SK-N-SH (cell line): ENCODE measurements around the gene WFDC12. TPM values are rescaled to one million over a fixed set of nuclear protein-coding genes. Genes with fewer than 3 reads are reported as not detected.

Experiments used
- CTCF ChIA-PET: fragments of 300-600, 350-600 bp; formaldehyde crosslinking; extraction: SDS; loops from one replicate; lab custom pipeline; 2021; lab: Yijun Ruan, JAX
- POLR2A ChIA-PET: fragments of 350-600 bp; sonication (Branson Sonifier 250); formaldehyde crosslinking; extraction: SDS; loops from one replicate; lab custom pipeline; 2020; ENCODE audit warnings: antibody characterized with exemption, inconsistent platforms; lab: Yijun Ruan, JAX
- DNase-seq: peaks from one replicate; pipeline ENCODE4 v3.0.0; 2012
- H2AFZ ChIP-seq: fragments of 200-600 bp; sonication (generic); 2 replicates; pipeline ENCODE4 v1.8.1; 2016; ENCODE audit warnings: antibody characterized with exemption, mild to moderate bottlenecking, low read depth
- H3F3A ChIP-seq: fragments of 200-600 bp; sonication (generic); replicated peaks from 2 replicates; pipeline ENCODE3; 2016; ENCODE audit warnings: antibody characterized with exemption, mild to moderate bottlenecking; ENCODE audit not compliant: insufficient read depth
- H3K27ac ChIP-seq, 2 experiments: fragments of 200-500 bp in 1 of 2; fragments of 200-600 bp in 1 of 2; sonication (Bioruptor generic) in 1 of 2; sonication (generic), shearing (Covaris generic) in 1 of 2; 2 replicates each; pipeline versions ENCODE4 v1.5.1 to v1.6.1; 2014 to 2016; ENCODE audit warnings: low read depth in 2 of 2, inconsistent platforms in 1 of 2, low read length in 1 of 2, mild to moderate bottlenecking in 1 of 2, mixed read lengths in 1 of 2
- H3K27me3 ChIP-seq: fragments of 200-600 bp; sonication (generic), shearing (Covaris generic); 2 replicates; pipeline ENCODE4 v1.6.1; 2016; ENCODE audit warnings: mixed run types; ENCODE audit not compliant: insufficient read depth
- H3K36me3 ChIP-seq, 2 experiments: fragments of 200-500 bp in 1 of 2; fragments of 200-600 bp in 1 of 2; sonication (Bioruptor generic) in 1 of 2; sonication (generic) in 1 of 2; replicated peaks in 1 of 2; 2 replicates each; pipeline versions ENCODE3 to v1.5.1; 2014 to 2016; ENCODE audit warnings: low read length in 1 of 2, mild to moderate bottlenecking in 1 of 2; ENCODE audit not compliant: insufficient read depth in 2 of 2, control insufficient read depth in 1 of 2
- H3K4me1 ChIP-seq, 2 experiments: fragments of 200-500 bp in 1 of 2; fragments of 200-600 bp in 1 of 2; sonication (Bioruptor generic) in 1 of 2; sonication (generic), shearing (Covaris generic) in 1 of 2; 2 replicates each; pipeline versions ENCODE4 v1.5.1 to v1.6.1; 2014 to 2016; ENCODE audit warnings: low read depth in 1 of 2, low read length in 1 of 2, mixed run types in 1 of 2; ENCODE audit not compliant: insufficient read depth in 2 of 2, control insufficient read depth in 1 of 2
- H3K4me2 ChIP-seq: fragments of 200-600 bp; sonication (generic), shearing (Covaris generic); 2 replicates; pipeline ENCODE4 v1.6.1; 2017; ENCODE audit warnings: mixed run types
- H3K4me3 ChIP-seq, 2 experiments: fragments of 200-500 bp in 1 of 2; fragments of 200-600 bp in 1 of 2; sonication (Bioruptor generic) in 1 of 2; sonication (generic), shearing (Covaris generic) in 1 of 2; 2 replicates each; pipeline versions ENCODE4 v1.5.1 to v1.8.1; 2014 to 2016; ENCODE audit warnings: low read depth in 2 of 2, inconsistent platforms in 1 of 2, low read length in 1 of 2, mild to moderate bottlenecking in 1 of 2, mixed read lengths in 1 of 2, moderate library complexity in 1 of 2
- H3K79me2 ChIP-seq: fragments of 200-600 bp; sonication (generic); 2 replicates; pipeline ENCODE4 v1.8.1; 2017; ENCODE audit warnings: mild to moderate bottlenecking; ENCODE audit not compliant: insufficient read depth
- H3K9ac ChIP-seq: fragments of 200-600 bp; sonication (generic); 2 replicates; pipeline ENCODE4 v1.6.1; 2017; ENCODE audit warnings: mixed run types
- H3K9me2 ChIP-seq: fragments of 200-600 bp; sonication (generic); 2 replicates; pipeline ENCODE4 v1.6.1; 2017; ENCODE audit warnings: mixed run types
- H3K9me3 ChIP-seq: fragments of 200-600 bp; sonication (generic); 2 replicates; pipeline ENCODE4 v1.6.1; 2017; ENCODE audit warnings: mixed run types, mild to moderate bottlenecking, moderate library complexity
- H4K20me1 ChIP-seq: fragments of 200-600 bp; sonication (generic); 2 replicates; pipeline ENCODE4 v1.6.1; 2017; ENCODE audit warnings: mild to moderate bottlenecking, mixed run types; ENCODE audit not compliant: insufficient read depth
- CHD2 ChIP-seq: fragments of 150-350 bp; IDR thresholded peaks from 2 replicates; pipeline ENCODE4 v1.6.1; 2018; ENCODE audit warnings: low read length; ENCODE audit not compliant: partially characterized antibody
- EZH2phosphoT487 ChIP-seq: fragments of 200-600 bp; sonication (generic); IDR thresholded peaks from 2 replicates; pipeline ENCODE4 v1.6.1; 2017; ENCODE audit warnings: low read depth, mixed run types, mild to moderate bottlenecking, antibody characterized with exemption, moderate library complexity, borderline replicate concordance
- FOSL2 ChIP-seq: IDR thresholded peaks from 2 replicates; pipeline ENCODE4 v1.4.0; 2012; ENCODE audit warnings: low read depth, mild to moderate bottlenecking, moderate library complexity, borderline replicate concordance
- FOXM1 ChIP-seq: IDR thresholded peaks from 2 replicates; pipeline ENCODE4 v1.4.0; 2012; ENCODE audit warnings: low read depth, mild to moderate bottlenecking
- GABPA ChIP-seq: IDR thresholded peaks from 2 replicates; pipeline ENCODE4 v1.4.0; 2012; ENCODE audit warnings: low read depth, mild to moderate bottlenecking
- GATA2 ChIP-seq: sonication (generic); formaldehyde crosslinking; IDR thresholded peaks from 2 replicates; pipeline ENCODE4 v1.5.0; 2020; ENCODE audit warnings: mild to moderate bottlenecking, missing genetic modification reagents
- MAX ChIP-seq: IDR thresholded peaks from 2 replicates; pipeline ENCODE4 v1.4.0; 2012; ENCODE audit warnings: low read depth
- NFIC ChIP-seq: IDR thresholded peaks from 2 replicates; pipeline ENCODE4 v1.4.0; 2012; ENCODE audit warnings: borderline replicate concordance
- NRF1 ChIP-seq: IDR thresholded peaks from 2 replicates; pipeline ENCODE4 v1.6.1; 2012; ENCODE audit warnings: low read depth, mild to moderate bottlenecking, low read length
- PBX3 ChIP-seq: IDR thresholded peaks from 2 replicates; pipeline ENCODE4; 2012
- SIN3A ChIP-seq: IDR thresholded peaks from 2 replicates; pipeline ENCODE4 v1.6.1; 2012; ENCODE audit warnings: low read depth, mild to moderate bottlenecking, low read length, moderate library complexity, borderline replicate concordance
- SMC3 ChIP-seq: IDR thresholded peaks from 2 replicates; pipeline ENCODE4 v1.6.1; 2012; ENCODE audit warnings: low read depth, low read length, improper control_type of control experiment
- TAF1 ChIP-seq: IDR thresholded peaks from 2 replicates; pipeline ENCODE4 v1.6.1; 2012; ENCODE audit warnings: low read depth, mild to moderate bottlenecking, low read length, moderate library complexity, borderline replicate concordance
- TCF12 ChIP-seq: IDR thresholded peaks from 2 replicates; pipeline ENCODE4 v1.4.0; 2012
- USF1 ChIP-seq: IDR thresholded peaks from 2 replicates; pipeline ENCODE4 v1.4.0; 2012; ENCODE audit warnings: low read depth, borderline replicate concordance
- YY1 ChIP-seq: IDR thresholded peaks from 2 replicates; pipeline ENCODE4 v1.4.0; 2012; ENCODE audit warnings: low read depth, mild to moderate bottlenecking
- WGBS: methylation state at CpG from one replicate; pipeline ENCODE4 v1.1.6; 2017; ENCODE audit warnings: low lambda C conversion rate; 5-methylcytosine and 5-hydroxymethylcytosine counted together
- polyA plus RNA-seq, 3 experiments: library from polyadenylated mRNA; depleted of rRNA; stranded (reverse); fragments of >200 nt; gene quantifications; 2 replicates each; pipeline ENCODE4 v1.2.3, GENCODE V29; 2012
- TF ChIP-seq, protein P1 (sequence below): IDR thresholded peaks from 2 replicates; pipeline ENCODE4 v1.6.1; 2012; ENCODE audit warnings: mild to moderate bottlenecking, low read depth, low read length, moderate library complexity

Gene WFDC12
- polyA plus RNA-seq, 1 of the 3 experiments (the other 2 are of a cell fraction) = not detected

- TF ChIP-seq USF1 (no peak), SIN3A (no peak), NRF1 (no peak), YY1 (no peak), TAF1 (no peak), FOSL2 (no peak)
- TF ChIP-seq, protein P1, sequence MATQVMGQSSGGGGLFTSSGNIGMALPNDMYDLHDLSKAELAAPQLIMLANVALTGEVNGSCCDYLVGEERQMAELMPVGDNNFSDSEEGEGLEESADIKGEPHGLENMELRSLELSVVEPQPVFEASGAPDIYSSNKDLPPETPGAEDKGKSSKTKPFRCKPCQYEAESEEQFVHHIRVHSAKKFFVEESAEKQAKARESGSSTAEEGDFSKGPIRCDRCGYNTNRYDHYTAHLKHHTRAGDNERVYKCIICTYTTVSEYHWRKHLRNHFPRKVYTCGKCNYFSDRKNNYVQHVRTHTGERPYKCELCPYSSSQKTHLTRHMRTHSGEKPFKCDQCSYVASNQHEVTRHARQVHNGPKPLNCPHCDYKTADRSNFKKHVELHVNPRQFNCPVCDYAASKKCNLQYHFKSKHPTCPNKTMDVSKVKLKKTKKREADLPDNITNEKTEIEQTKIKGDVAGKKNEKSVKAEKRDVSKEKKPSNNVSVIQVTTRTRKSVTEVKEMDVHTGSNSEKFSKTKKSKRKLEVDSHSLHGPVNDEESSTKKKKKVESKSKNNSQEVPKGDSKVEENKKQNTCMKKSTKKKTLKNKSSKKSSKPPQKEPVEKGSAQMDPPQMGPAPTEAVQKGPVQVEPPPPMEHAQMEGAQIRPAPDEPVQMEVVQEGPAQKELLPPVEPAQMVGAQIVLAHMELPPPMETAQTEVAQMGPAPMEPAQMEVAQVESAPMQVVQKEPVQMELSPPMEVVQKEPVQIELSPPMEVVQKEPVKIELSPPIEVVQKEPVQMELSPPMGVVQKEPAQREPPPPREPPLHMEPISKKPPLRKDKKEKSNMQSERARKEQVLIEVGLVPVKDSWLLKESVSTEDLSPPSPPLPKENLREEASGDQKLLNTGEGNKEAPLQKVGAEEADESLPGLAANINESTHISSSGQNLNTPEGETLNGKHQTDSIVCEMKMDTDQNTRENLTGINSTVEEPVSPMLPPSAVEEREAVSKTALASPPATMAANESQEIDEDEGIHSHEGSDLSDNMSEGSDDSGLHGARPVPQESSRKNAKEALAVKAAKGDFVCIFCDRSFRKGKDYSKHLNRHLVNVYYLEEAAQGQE = no peak
These were observed 9.5 kb downstream of the WFDC12 start, which contains the start of gene WFDC5 (continued) for GRCh38 chr20:45114465-45115385.

- H3K27me3 ChIP-seq = no peaks in the 10 kb centered on the region
- H3K4me2 ChIP-seq = no peak overlapping the region
- no peak overlapping the region for H2AFZ ChIP-seq
- no peak for DNase-seq
- no peaks in the 10 kb centered on the region for H3K9me3 ChIP-seq
- no peaks in the 10 kb centered on the region for H3K9me2 ChIP-seq
- H3K4me1 ChIP-seq = no peaks in the 10 kb centered on the region
- no peak for TF ChIP-seq TAF1
- no peak for TF ChIP-seq MAX
- no peak for TF ChIP-seq YY1
- TF ChIP-seq NFIC = no peak
- TF ChIP-seq PBX3 = no peak
- no peak for TF ChIP-seq CHD2
- no peak for TF ChIP-seq GABPA
- TF ChIP-seq FOXM1 = no peak
- no peak for TF ChIP-seq EZH2phosphoT487
- no peak for TF ChIP-seq USF1
- TF ChIP-seq SMC3 = no peak
- no peak for TF ChIP-seq GATA2 (CRISPR knock-in tag)
- TF ChIP-seq NRF1 = no peak
- no peak for TF ChIP-seq TCF12
- TF ChIP-seq, all 33 proteins: peak for 0
- Histone ChIP-seq H4K20me1 (no peaks in the 10 kb centered on the region), H3K79me2 (no peaks in the 10 kb centered on the region), H3K27ac (no peak overlapping the region), H3K36me3 (no peaks in the 10 kb centered on the region), H3K4me3 (no peak overlapping the region), H3F3A (no peaks in the 10 kb centered on the region), H3K9ac (no peak overlapping the region)
- 70% methylated on average over 3 of the region's 3 CpGs for WGBS
- POLR2A ChIA-PET = no interaction called here
- CTCF ChIA-PET = interaction anchor here (1.2 to 13.3 kb wide), 5 partner anchors 10 to 657 kb away, joined by 3 to 158 read pairs (median 7); no protein-coding TSS in a partner anchor
These were observed 10.4 kb downstream of the WFDC12 start for GRCh38 chr20:45113865-45114264.
